ENCODE measurements around the gene RACK1. TPM values are rescaled to one million over a fixed set of nuclear protein-coding genes. Genes with fewer than 3 reads are reported as not detected.
A peak's percentile ranks its signal among the peaks of the same experiment; 100 is the strongest.
"Not testable (repeated sequence)": the region's sequence is repeated elsewhere in the genome, so short reads cannot be mapped to it uniquely, and the experiment has no call there.

RACK1 gene
- total RNA-seq (4,768 TPM), polyA plus RNA-seq (ENCODE audit: insufficient read depth in 1 of 8, insufficient read length in 8 of 8, low replicate concordance in 1 of 8) (1,000 to 10,000 TPM; 3,139 to 3,769 (median 3,395) TPM)
- long read RNA-seq, donor 1, transcript RACK1-233 (3 exons, 791 nt): minor isoform, 21 of 966 reads
- long read RNA-seq, donor 1, transcript RACK1-210 (8 exons, 1,098 nt): minor isoform, 310 of 966 reads
- long read RNA-seq, donor 1, transcript RACK1-227 (8 exons, 1,403 nt): major isoform, 416 of 966 reads
- long read RNA-seq, donor 1, transcript RACK1-215 (3 exons, 590 nt): minor isoform, 7 of 966 reads
- long read RNA-seq, donor 1, partial matches to known transcripts: 172 of 966 reads
- long read RNA-seq, donor 1, other reads (novel, unspliced or antisense): 18 of 966 reads
- long read RNA-seq, donor 2, transcript RACK1-233 (3 exons, 791 nt): minor isoform, 14 of 204 reads
- long read RNA-seq, donor 2, transcript RACK1-227 (8 exons, 1,403 nt): major isoform, 91 of 204 reads
- long read RNA-seq, donor 2, transcript RACK1-210 (8 exons, 1,098 nt): minor isoform, 58 of 204 reads
- long read RNA-seq, donor 2, transcript RACK1-216 (2 exons, 358 nt): minor isoform, 5 of 204 reads
- long read RNA-seq, donor 2, partial matches to known transcripts: 30 of 204 reads
- long read RNA-seq, donor 2, other reads (novel, unspliced or antisense): 0 of 204 reads
- long read RNA-seq, donor 3, transcript RACK1-216 (2 exons, 358 nt): minor isoform, 16 of 2,014 reads
- long read RNA-seq, donor 3, transcript RACK1-227 (8 exons, 1,403 nt): major isoform, 870 of 2,014 reads
- long read RNA-seq, donor 3, transcript RACK1-210 (8 exons, 1,098 nt): minor isoform, 638 of 2,014 reads
- long read RNA-seq, donor 3, transcript RACK1-233 (3 exons, 791 nt): minor isoform, 22 of 2,014 reads
- long read RNA-seq, donor 3, partial matches to known transcripts: 304 of 2,014 reads
- long read RNA-seq, donor 3, other reads (novel, unspliced or antisense): 127 of 2,014 reads
- long read RNA-seq, donor 4, transcript RACK1-210 (8 exons, 1,098 nt): minor isoform, 299 of 1,298 reads
- long read RNA-seq, donor 4, transcript RACK1-216 (2 exons, 358 nt): minor isoform, 14 of 1,298 reads
- long read RNA-seq, donor 4, transcript RACK1-233 (3 exons, 791 nt): minor isoform, 29 of 1,298 reads
- long read RNA-seq, donor 4, transcript RACK1-227 (8 exons, 1,403 nt): major isoform, 565 of 1,298 reads
- long read RNA-seq, donor 4, partial matches to known transcripts: 347 of 1,298 reads
- long read RNA-seq, donor 4, other reads (novel, unspliced or antisense): 14 of 1,298 reads
- long read RNA-seq, donor 5, transcript RACK1-233 (3 exons, 791 nt): minor isoform, 72 of 3,592 reads
- long read RNA-seq, donor 5, transcript RACK1-216 (2 exons, 358 nt): minor isoform, 33 of 3,592 reads
- long read RNA-seq, donor 5, transcript RACK1-210 (8 exons, 1,098 nt): minor isoform, 958 of 3,592 reads
- long read RNA-seq, donor 5, transcript RACK1-227 (8 exons, 1,403 nt): major isoform, 1,556 of 3,592 reads
- long read RNA-seq, donor 5, partial matches to known transcripts: 736 of 3,592 reads
- long read RNA-seq, donor 5, other reads (novel, unspliced or antisense): 143 of 3,592 reads
- long read RNA-seq, donor 6, transcript RACK1-227 (8 exons, 1,403 nt): major isoform, 1,252 of 3,171 reads
- long read RNA-seq, donor 6, transcript RACK1-210 (8 exons, 1,098 nt): minor isoform, 964 of 3,171 reads
- long read RNA-seq, donor 6, transcript RACK1-233 (3 exons, 791 nt): minor isoform, 78 of 3,171 reads
- long read RNA-seq, donor 6, transcript RACK1-216 (2 exons, 358 nt): minor isoform, 40 of 3,171 reads
- long read RNA-seq, donor 6, partial matches to known transcripts: 679 of 3,171 reads
- long read RNA-seq, donor 6, other reads (novel, unspliced or antisense): 76 of 3,171 reads
- long read RNA-seq, donor 7, transcript RACK1-227 (8 exons, 1,403 nt): major isoform, 913 of 2,328 reads
- long read RNA-seq, donor 7, transcript RACK1-210 (8 exons, 1,098 nt): minor isoform, 552 of 2,328 reads
- long read RNA-seq, donor 7, transcript RACK1-233 (3 exons, 791 nt): minor isoform, 72 of 2,328 reads
- long read RNA-seq, donor 7, transcript RACK1-216 (2 exons, 358 nt): minor isoform, 35 of 2,328 reads
- long read RNA-seq, donor 7, partial matches to known transcripts: 623 of 2,328 reads
- long read RNA-seq, donor 7, other reads (novel, unspliced or antisense): 87 of 2,328 reads
- long read RNA-seq, donor 8, transcript RACK1-227 (8 exons, 1,403 nt): major isoform, 593 of 1,662 reads
- long read RNA-seq, donor 8, transcript RACK1-233 (3 exons, 791 nt): minor isoform, 117 of 1,662 reads
- long read RNA-seq, donor 8, transcript RACK1-210 (8 exons, 1,098 nt): minor isoform, 368 of 1,662 reads
- long read RNA-seq, donor 8, transcript RACK1-216 (2 exons, 358 nt): minor isoform, 41 of 1,662 reads
- long read RNA-seq, donor 8, partial matches to known transcripts: 491 of 1,662 reads
- long read RNA-seq, donor 8, other reads (novel, unspliced or antisense): 20 of 1,662 reads
- long read RNA-seq, donor 9, transcript RACK1-210 (8 exons, 1,098 nt): minor isoform, 413 of 1,637 reads
- long read RNA-seq, donor 9, transcript RACK1-233 (3 exons, 791 nt): minor isoform, 67 of 1,637 reads
- long read RNA-seq, donor 9, transcript RACK1-227 (8 exons, 1,403 nt): major isoform, 577 of 1,637 reads
- long read RNA-seq, donor 9, transcript RACK1-216 (2 exons, 358 nt): minor isoform, 22 of 1,637 reads
- long read RNA-seq, donor 9, partial matches to known transcripts: 482 of 1,637 reads
- long read RNA-seq, donor 9, other reads (novel, unspliced or antisense): 35 of 1,637 reads
- long read RNA-seq, donor 10, transcript RACK1-233 (3 exons, 791 nt): minor isoform, 187 of 2,527 reads
- long read RNA-seq, donor 10, transcript RACK1-227 (8 exons, 1,403 nt): major isoform, 859 of 2,527 reads
- long read RNA-seq, donor 10, transcript RACK1-216 (2 exons, 358 nt): minor isoform, 70 of 2,527 reads
- long read RNA-seq, donor 10, transcript RACK1-210 (8 exons, 1,098 nt): minor isoform, 724 of 2,527 reads
- long read RNA-seq, donor 10, partial matches to known transcripts: 556 of 2,527 reads
- long read RNA-seq, donor 10, other reads (novel, unspliced or antisense): 87 of 2,527 reads
- long read RNA-seq, donor 11, transcript RACK1-233 (3 exons, 791 nt): minor isoform, 50 of 1,850 reads
- long read RNA-seq, donor 11, transcript RACK1-227 (8 exons, 1,403 nt): major isoform, 779 of 1,850 reads
- long read RNA-seq, donor 11, transcript RACK1-216 (2 exons, 358 nt): minor isoform, 30 of 1,850 reads
- long read RNA-seq, donor 11, transcript RACK1-210 (8 exons, 1,098 nt): minor isoform, 505 of 1,850 reads
- long read RNA-seq, donor 11, partial matches to known transcripts: 409 of 1,850 reads
- long read RNA-seq, donor 11, other reads (novel, unspliced or antisense): 36 of 1,850 reads

- Histone ChIP-seq H3K4me1 (ENCODE audit: control insufficient read depth, insufficient read depth, low read length) (peaks cover 47% of the 10 kb centered on the region), H3K36me3 (ENCODE audit: control insufficient read depth, insufficient read depth, low read length) (peaks cover 43% of the 10 kb centered on the region), H3K27me3 (ENCODE audit: control insufficient read depth, insufficient read depth, low read length) (no peaks in the 10 kb centered on the region), H3K27ac (ENCODE audit: low read length) (peak within 1 kb of the TSS; percentile 98), H3K9me3 (replicated peaks; ENCODE audit: control insufficient read depth, low read depth, low read length) (no peaks in the 10 kb centered on the region), H3K4me3 (ENCODE audit: low read length) (peak within 1 kb of the TSS; percentile 89)
- peak; percentile 98 for DNase-seq
- WGBS (ENCODE audit: insufficient coverage): 0% methylated on average over 38 of the region's 50 CpGs
Measured at GRCh38 chr5:181243564-181244343, at the start of gene RACK1. Gene RACK1 (minus strand): TSS chr5:181243906. CDS start chr5:181243800, 106 bp downstream.

GRCh38 chr5:181287331-181287730 lies 43.6 kb upstream of the RACK1 start:
- not testable (repeated sequence) for H3K4me1 ChIP-seq (ENCODE audit: control insufficient read depth, insufficient read depth, low read length); H3K27ac ChIP-seq (ENCODE audit: low read length); H3K36me3 ChIP-seq (ENCODE audit: control insufficient read depth, insufficient read depth, low read length); DNase-seq; H3K4me3 ChIP-seq (ENCODE audit: low read length); H3K9me3 ChIP-seq (replicated peaks; ENCODE audit: control insufficient read depth, low read depth, low read length); H3K27me3 ChIP-seq (ENCODE audit: control insufficient read depth, insufficient read depth, low read length)
- WGBS (ENCODE audit: insufficient coverage): no CpG with 5 or more reads among the region's 1 CpG

GRCh38 chr5:181285962-181286705 lies 42.4 kb upstream of the RACK1 start:
- DNase-seq; H3K4me3 ChIP-seq (ENCODE audit: low read length); H3K27me3 ChIP-seq (ENCODE audit: control insufficient read depth, insufficient read depth, low read length); H3K9me3 ChIP-seq (replicated peaks; ENCODE audit: control insufficient read depth, low read depth, low read length); H3K36me3 ChIP-seq (ENCODE audit: control insufficient read depth, insufficient read depth, low read length); H3K27ac ChIP-seq (ENCODE audit: low read length); H3K4me1 ChIP-seq (ENCODE audit: control insufficient read depth, insufficient read depth, low read length): not testable (repeated sequence)
- WGBS (ENCODE audit: insufficient coverage): 89% methylated on average over 8 of the region's 10 CpGs

GRCh38 chr5:181283841-181284755 lies 40.4 kb upstream of the RACK1 start:
- H3K36me3 ChIP-seq (ENCODE audit: control insufficient read depth, insufficient read depth, low read length); H3K27me3 ChIP-seq (ENCODE audit: control insufficient read depth, insufficient read depth, low read length); H3K4me3 ChIP-seq (ENCODE audit: low read length); H3K9me3 ChIP-seq (replicated peaks; ENCODE audit: control insufficient read depth, low read depth, low read length); H3K27ac ChIP-seq (ENCODE audit: low read length); DNase-seq; H3K4me1 ChIP-seq (ENCODE audit: control insufficient read depth, insufficient read depth, low read length): not testable (repeated sequence)
- WGBS (ENCODE audit: insufficient coverage): 63% methylated on average over 3 of the region's 6 CpGs

- Histone ChIP-seq H3K9me3 (replicated peaks; ENCODE audit: control insufficient read depth, low read depth, low read length) (no peaks in the 10 kb centered on the region), H3K4me3 (ENCODE audit: low read length) (no peak overlapping the region), H3K27me3 (ENCODE audit: control insufficient read depth, insufficient read depth, low read length) (no peaks in the 10 kb centered on the region), H3K36me3 (ENCODE audit: control insufficient read depth, insufficient read depth, low read length) (no peaks in the 10 kb centered on the region), H3K4me1 (ENCODE audit: control insufficient read depth, insufficient read depth, low read length) (no peaks in the 10 kb centered on the region), H3K27ac (ENCODE audit: low read length) (no peak overlapping the region)
- DNase-seq: no peak
- WGBS (ENCODE audit: insufficient coverage): 78% methylated on average over 13 of the region's 13 CpGs
Measured at GRCh38 chr5:181283347-181283746, 39.6 kb upstream of the RACK1 start.

GRCh38 chr5:181282874-181283273 lies 39.2 kb upstream of the RACK1 start:
- Histone ChIP-seq H3K36me3 (ENCODE audit: control insufficient read depth, insufficient read depth, low read length) (no peaks in the 10 kb centered on the region), H3K27ac (ENCODE audit: low read length) (no peak overlapping the region), H3K4me1 (ENCODE audit: control insufficient read depth, insufficient read depth, low read length) (no peaks in the 10 kb centered on the region), H3K9me3 (replicated peaks; ENCODE audit: control insufficient read depth, low read depth, low read length) (no peaks in the 10 kb centered on the region), H3K4me3 (ENCODE audit: low read length) (no peak overlapping the region), H3K27me3 (ENCODE audit: control insufficient read depth, insufficient read depth, low read length) (no peaks in the 10 kb centered on the region)
- WGBS (ENCODE audit: insufficient coverage): 100% methylated on average over 3 of the region's 7 CpGs
- DNase-seq: no peak

All from muscle of leg (tissue), 16 donors.